NCI-H146 treated with DMSO at 0.1 percent for 48 hours (cell line): ENCODE results near the gene GPR157.
"Not testable (repeated sequence)": the region's sequence is repeated elsewhere in the genome, so short reads cannot be mapped to it uniquely, and the experiment has no call there.

Source experiments
- DNase-seq: peaks from one replicate; lab custom pipeline; 2025; ENCODE audit not compliant: unreplicated experiment; lab: John Stamatoyannopoulos, UW

The GPR157 gene

DNA sequence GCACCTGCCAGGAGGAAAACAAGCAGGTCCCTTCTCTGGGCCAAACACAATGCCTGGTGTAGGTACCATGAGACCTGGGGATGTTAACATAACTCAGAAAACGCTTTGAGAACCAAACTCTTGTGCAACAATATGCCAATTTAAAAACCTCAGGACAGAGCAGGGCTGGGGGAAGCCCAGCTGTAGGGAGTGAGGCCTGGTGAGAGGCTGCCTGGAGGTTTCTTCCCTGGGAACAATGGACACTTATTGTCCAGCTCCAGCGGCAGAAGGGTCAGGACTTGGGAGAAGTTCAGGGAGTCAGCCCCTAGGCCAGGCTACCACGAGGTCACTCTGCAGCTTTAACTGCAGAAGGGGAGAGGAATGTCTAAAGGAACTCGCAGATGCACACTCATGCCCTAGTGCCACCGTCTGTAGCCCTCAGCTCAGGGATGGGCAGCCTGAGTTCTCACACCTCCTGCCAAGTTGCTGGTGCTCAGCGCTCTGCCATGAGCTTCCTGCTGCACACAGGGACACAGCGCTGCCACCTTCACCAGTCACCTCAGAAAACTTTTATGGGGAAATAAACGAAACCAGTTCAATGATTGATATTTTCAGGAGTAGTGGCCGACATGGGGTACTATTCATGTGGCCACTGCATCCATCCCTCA, 8.5 kb downstream of the GPR157 start:
- no peak for DNase-seq

- DNase-seq: no peak
Measured at GRCh38 chr1:9119745-9120144, 9.2 kb downstream of the GPR157 start.

DNA sequence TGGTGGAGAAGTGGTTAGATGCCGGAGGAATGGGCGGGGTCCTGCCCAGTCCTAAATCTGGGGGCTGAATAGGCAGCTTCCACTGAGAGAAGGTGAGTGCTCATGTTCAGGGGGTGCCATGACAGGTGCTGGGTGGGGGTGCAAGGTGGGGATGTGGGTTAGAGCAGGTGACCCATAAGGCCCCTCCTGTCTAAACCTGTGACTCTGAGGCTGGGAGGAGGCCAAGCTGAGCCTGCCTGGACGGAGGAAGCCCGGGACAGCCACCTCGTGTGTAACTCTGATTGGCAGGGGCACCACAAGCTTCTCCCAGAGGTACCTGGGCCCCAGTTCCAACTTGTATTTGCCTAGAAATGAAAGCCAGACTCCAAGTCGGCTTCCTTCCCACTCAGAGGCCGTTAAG, 10.7 kb downstream of the GPR157 start:
- no peak for DNase-seq

GRCh38 chr1:9115351-9116205, 13.3 kb downstream of the GPR157 start:
- no peak for DNase-seq

DNA sequence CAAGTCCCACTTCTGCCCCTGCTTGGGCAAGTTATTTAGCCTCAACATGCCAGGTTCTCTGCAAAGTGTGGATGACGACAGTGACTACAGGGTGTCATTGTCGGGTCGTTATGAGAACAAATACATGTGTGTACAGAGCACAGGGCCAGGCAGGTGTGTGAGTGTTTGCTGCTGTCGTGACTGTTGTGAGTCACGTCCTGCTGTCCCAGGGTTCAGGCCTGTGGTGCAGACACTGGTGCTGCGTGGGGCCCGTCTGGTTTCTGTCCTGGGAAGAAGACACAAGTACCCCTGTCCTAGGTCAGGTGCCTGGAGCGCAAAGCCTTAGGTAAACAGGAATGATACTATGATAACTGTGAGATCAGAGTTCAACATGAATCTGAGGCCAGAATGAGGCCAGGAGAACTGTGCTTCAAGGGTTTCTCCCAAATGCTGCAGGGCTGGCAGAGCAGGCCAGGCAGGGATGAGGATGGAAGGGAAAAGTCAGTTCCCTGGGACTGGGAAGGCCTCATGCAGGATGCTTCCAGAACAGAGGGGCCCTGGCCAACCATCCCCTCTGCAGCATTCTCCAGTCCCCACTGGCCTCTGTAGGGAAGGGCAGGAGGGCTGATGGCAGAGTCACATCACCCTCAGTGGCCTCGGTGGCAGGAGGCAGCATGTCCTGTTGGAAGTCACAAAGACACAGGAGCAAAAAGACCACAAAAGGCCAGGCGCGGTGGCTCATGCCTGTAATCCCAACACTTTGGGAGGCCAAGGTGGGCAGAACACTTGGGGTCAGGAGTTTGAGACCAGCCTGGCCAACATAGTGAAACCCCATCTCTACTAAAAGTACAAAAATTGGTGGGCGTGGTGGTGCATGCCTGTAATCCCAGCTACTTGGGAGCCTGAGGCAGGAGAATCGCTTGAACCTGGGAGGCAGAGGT, 15.7 kb downstream of the GPR157 start:
- no peak for DNase-seq

DNA sequence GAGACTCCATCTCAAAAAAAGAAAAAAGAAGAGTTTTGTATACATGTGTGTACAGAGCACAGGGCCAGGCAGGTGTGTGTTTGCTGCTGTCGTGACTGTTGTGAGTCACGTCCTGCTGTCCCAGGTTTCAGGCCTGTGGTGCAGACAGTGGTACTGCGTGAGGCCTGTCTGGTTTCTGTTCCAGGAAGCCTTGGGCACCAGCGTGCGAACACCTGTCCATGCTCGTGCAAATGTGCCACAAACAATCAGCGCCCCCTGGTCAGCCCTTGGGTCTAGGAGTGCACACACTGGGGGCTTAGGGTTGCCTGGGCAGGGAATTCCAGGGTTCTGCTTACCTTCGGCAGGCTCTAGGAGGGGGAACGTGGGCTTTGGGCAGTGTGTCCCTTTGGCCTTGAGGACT, 16.9 kb downstream of the GPR157 start:
- no peak for DNase-seq

DNA sequence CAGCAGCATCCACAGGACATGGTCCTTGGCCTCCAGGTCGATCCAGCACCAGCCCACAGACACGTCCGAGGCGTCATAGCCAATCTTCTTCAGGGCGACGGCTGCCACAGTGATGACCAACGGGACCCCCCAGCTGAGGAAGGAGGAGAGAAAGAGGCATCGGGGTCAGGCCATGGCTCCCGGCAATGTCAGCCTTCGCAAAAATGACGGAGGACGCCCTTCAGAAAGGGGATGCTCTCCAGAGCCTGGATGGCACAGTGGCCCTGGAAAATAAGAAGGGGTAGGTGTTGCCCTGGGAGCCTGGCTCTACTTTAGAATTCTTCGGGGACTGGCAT, 17.6 kb downstream of the GPR157 start:
- no peak for DNase-seq

DNA sequence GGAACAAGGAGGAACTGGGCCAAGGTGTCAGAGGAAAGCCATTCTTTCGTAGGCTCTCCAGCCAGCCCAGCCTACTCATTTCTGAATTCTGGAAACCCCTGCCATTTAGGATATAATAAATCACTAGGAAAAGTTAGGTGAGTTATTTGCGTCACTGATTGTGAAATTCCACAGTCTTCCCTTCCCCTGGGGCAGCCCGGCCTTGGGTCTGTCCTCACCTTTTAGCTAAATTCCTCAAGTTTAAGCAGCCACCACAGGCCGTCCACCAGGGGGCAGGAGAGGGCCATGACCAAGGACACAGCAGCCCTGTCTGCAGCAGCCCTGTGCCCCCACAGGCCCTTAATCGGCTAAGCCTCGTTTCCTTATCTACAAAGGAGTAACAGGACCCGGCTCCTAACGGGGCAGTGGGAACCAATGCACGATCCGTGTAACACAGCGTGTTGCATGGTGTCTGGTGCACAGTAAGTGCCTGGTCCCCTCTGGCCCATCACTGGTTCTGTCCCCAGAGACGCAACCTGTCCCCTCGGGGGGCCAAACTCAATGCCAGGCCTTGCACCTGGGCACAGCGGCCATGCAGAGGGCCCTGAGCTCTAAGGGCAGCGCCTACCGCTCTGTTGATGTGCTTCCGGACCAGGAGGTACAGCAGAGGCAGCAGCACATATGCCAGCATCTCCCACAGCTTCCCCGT, 18.1 kb downstream of the GPR157 start:
- DNase-seq: no peak

DNA sequence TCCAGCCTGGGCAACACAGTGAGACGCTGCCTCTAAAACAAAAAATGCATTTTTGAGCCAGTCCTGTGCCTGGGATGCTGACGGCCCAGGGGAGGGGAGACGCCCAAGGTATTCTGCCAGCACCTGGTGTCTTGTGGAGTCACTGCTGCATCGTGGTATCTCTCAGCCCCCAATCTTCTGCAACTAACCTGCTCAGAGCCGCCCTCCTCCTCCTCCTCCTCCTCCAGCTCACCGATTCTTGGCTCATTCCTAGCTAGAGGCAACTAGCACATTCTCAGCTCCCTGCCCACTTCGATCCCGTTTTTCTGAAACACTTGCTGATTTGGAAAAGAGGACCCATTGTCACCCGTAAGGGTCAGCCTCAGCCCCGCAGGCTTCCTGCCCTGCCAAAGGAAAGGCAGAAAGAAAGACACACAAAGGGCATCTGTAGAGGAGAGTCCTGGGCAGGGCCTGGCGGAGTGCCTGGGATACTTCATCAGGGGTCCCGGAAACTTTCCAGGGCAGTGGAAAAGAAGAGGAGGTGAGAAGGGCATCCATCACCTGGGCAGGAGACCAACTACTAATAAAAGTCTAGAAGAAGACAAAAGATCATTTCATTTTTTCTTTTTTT, 20.7 kb downstream of the GPR157 start:
- no peak for DNase-seq

DNA sequence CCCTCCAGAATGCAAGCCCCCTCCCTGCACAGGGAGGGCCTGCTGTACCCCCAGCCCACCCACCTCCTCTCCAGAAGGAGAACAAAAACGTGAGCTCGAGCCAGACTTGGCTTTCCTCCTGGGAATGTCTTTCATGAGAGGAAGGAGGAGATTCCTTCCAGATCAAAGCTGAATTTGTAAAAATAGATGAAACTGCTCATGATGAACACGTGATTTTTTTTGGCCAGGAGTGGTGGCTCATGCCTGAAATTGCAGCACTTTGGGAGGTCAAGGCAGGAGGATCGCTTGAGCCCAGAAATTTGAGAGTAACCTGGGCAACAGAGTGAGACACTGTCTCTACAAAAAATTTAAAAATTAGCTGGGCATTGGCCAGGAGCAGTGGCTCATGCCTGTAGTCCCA, 21.8 kb downstream of the GPR157 start:
- no peak for DNase-seq

- DNase-seq: no peak
Measured at GRCh38 chr1:9106286-9106685, 22.6 kb downstream of the GPR157 start.

DNA sequence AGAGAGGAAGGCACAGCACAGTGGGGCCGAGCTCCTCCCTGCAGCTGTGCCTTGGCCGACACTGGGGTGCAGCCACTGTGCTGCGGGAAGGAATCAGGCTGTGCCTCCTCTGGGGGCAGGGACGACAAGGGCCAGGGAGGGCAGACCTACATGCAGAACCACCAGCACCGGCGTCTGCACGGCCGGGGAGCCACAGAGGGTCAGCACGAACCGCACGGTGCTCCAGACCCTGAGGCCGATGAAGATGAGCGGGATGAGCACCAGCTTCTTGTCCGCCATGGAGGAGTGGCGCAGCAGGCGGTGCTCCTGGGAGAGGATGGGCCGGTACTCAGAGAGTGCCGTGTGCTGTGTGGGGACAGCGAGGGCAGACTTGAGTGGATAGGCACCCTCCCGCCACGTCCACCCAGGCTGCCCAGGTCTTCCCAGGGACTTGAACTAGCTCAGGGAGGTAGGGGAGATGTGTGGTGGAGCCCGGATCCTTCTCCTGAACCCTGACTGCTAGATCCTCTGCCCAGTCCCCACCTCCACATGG, 23.5 kb downstream of the GPR157 start:
- no peak for DNase-seq

- no peak for DNase-seq
Measured at GRCh38 chr1:9101510-9102146, 27.3 kb downstream of the GPR157 start.

DNA sequence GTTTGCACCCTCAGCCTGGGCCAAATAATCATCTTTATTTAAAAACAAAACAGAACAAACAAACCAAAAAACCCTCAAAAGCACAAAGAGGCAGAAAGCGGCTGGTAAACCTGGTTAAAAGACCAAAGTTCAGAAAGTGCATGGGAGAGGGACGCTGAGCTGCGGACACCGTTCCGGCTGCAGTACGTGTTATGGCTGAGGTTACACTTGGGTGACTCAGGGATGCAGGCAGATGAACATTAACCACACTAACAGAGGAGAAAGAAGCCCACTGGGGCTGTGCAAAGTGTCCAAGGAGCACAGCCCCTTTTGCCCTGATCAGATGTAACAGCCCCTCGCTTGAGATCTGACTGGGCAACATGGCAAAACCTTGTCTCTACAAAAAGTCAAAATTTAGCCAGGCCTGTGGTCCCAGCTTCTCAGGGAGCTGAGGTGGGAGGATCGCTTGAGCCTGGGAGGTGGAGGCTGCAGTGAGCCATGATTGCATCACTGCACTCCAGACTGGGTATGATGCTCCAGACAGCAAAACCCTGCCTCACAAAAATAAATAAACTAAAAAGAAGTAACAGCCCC, 28.3 kb downstream of the GPR157 start:
- DNase-seq: no peak

DNA sequence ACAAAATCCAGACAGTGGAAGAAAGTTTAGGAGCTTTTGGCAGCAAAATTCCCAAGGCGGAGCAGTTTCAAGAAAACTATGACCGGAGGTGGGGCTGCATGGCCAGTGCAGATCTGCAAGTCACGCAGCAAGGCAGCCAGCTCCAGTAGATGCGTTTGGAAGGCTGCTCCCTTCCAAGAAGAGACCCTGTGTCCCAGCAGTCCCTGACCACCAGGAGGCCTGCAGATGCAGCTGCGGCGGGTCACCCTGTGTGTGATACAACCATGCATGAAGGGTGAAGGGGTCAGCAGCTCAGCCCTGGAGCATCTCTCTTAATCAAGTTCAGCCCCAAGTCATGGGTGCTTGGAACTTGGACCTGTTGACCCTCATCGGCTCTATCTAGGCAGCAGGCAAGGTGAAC, 29.3 kb downstream of the GPR157 start:
- DNase-seq: no peak

DNA sequence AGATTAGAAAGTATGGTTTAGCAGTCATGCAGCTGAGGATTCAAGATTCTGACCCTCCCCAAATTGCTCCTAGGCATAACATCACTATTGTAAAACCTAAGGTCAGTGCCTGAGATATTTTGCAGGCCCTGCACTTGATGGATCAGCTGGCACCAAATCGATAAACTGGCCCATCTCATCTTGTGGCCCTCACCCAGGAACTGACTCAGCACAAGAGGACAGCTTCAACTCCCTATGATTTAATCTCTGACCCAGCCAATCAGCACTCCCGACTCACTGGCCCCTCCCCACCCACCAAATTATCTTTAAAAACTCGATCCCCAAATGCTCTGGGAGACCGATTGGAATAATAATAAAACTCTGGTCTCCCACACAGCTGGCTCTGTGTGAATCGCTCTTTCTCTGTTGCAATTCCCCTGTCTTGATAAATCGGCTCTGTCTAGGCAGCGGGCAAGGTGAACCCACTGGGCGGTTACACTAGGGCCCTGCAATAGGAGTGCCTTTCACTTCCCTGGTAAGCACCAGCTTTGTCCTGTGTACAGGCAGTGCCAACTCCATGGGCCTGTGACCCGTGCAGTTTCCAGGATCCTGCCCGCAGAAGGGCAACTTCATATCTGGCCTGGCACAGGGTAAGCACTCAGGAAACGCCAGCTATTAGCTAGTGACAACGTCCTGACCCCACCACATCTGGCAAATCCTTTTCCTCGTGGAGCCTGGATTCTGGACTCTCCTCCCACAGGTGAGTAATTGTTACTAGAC, 30.8 kb downstream of the GPR157 start:
- DNase-seq: no peak

- DNase-seq: no peak
Measured at GRCh38 chr1:9095818-9096217, 33.1 kb downstream of the GPR157 start.

DNA sequence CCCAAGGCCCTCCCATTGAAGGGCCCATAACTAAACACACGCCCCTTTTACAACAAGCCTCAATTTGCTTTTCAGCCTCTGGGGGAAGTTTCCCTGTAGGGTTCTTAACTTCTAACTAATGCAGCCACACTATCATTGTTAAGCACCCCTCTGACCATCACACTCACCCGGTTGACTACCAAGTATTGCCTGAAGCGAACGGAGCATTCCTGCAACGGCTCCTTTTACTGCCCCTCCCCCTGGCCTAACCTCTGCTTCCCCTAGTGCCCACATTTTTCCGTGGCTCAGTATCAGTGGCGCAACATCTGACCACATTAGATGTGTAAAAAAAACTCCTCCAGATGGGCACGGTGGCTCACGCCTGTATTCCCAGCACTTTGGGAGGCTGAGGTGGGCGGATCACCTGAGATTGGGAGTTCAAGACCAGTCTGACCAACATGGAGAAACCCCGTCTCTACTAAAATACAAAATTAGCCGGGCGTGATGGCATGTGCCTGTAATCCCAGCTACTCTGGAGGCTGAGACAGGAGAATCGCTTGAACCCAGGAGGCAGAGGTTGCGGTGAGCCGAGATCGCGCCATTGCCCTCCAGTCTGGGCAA, 34.8 kb downstream of the GPR157 start:
- not testable (repeated sequence) for DNase-seq

DNA sequence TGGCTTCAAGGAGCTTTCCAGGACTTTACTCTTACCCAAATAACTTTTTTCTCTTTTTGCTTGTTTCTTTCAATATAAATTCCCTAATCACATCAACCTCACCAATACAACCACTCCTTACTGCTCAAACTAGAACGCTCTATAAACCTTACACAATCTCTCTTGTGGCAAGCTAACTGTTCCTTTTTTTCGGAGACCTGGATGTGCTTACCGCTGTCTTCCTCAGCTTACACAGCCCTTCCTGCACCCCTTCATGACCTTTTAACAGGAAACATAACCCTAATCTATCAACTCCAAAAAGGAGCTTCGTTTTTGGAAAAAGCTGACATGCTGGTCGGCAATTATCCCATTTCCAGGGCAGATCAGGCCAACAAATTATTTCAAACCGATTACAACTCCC, 35.3 kb downstream of the GPR157 start:
- no peak for DNase-seq
